Rectal smooth muscle tissue (tissue), 1 donor: ENCODE results near the gene ATXN7.

Experiments
- H3K27ac ChIP-seq: one replicate; pipeline ENCODE4 v1.7.0; 2013; ENCODE audit warnings: low read depth, low read length, inconsistent platforms
- H3K27me3 ChIP-seq: one replicate; pipeline ENCODE4 v1.7.0; 2013; ENCODE audit warnings: low read length; ENCODE audit not compliant: control insufficient read depth, insufficient read depth
- H3K36me3 ChIP-seq: one replicate; pipeline ENCODE4 v1.7.0; 2013; ENCODE audit warnings: low read length; ENCODE audit not compliant: control insufficient read depth, insufficient read depth
- H3K4me1 ChIP-seq: one replicate; pipeline ENCODE4 v1.7.0; 2013; ENCODE audit warnings: low read length; ENCODE audit not compliant: control insufficient read depth, insufficient read depth
- H3K4me3 ChIP-seq: one replicate; pipeline ENCODE4 v1.7.0; 2013; ENCODE audit warnings: low read length
- H3K9ac ChIP-seq: one replicate; pipeline ENCODE4 v1.7.0; 2013; ENCODE audit warnings: low read length

Gene ATXN7, protein sequence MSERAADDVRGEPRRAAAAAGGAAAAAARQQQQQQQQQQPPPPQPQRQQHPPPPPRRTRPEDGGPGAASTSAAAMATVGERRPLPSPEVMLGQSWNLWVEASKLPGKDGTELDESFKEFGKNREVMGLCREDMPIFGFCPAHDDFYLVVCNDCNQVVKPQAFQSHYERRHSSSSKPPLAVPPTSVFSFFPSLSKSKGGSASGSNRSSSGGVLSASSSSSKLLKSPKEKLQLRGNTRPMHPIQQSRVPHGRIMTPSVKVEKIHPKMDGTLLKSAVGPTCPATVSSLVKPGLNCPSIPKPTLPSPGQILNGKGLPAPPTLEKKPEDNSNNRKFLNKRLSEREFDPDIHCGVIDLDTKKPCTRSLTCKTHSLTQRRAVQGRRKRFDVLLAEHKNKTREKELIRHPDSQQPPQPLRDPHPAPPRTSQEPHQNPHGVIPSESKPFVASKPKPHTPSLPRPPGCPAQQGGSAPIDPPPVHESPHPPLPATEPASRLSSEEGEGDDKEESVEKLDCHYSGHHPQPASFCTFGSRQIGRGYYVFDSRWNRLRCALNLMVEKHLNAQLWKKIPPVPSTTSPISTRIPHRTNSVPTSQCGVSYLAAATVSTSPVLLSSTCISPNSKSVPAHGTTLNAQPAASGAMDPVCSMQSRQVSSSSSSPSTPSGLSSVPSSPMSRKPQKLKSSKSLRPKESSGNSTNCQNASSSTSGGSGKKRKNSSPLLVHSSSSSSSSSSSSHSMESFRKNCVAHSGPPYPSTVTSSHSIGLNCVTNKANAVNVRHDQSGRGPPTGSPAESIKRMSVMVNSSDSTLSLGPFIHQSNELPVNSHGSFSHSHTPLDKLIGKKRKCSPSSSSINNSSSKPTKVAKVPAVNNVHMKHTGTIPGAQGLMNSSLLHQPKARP

GRCh38 chr3:63863150-63864007 lies at the start of gene ATXN7, which contains the start of gene THOC7:
Gene ATXN7, plus strand, starts transcription at chr3:63863867. Its CDS starts 48,732 bp downstream, at chr3:63912599.
Gene THOC7, minus strand, starts transcription at chr3:63863805. Its CDS starts 15 bp downstream, at chr3:63863790.
- Histone ChIP-seq H3K9ac (peak within 1 kb of the TSS; percentile 75), H3K27ac (peak within 1 kb of the TSS; percentile 83), H3K4me3 (peak within 1 kb of the TSS; percentile 88), H3K36me3 (no peaks in the 10 kb centered on the region), H3K4me1 (peaks cover 11% of the 10 kb centered on the region), H3K27me3 (no peaks in the 10 kb centered on the region)

- H3K4me3 ChIP-seq: no peak overlapping the region
- no peaks in the 10 kb centered on the region for H3K27me3 ChIP-seq
- no peak overlapping the region for H3K27ac ChIP-seq
- no peaks in the 10 kb centered on the region for H3K36me3 ChIP-seq
- no peaks in the 10 kb centered on the region for H3K4me1 ChIP-seq
- H3K9ac ChIP-seq: no peak overlapping the region
Observed at GRCh38 chr3:63814237-63814636, 49.4 kb upstream of the ATXN7 start.

DNA sequence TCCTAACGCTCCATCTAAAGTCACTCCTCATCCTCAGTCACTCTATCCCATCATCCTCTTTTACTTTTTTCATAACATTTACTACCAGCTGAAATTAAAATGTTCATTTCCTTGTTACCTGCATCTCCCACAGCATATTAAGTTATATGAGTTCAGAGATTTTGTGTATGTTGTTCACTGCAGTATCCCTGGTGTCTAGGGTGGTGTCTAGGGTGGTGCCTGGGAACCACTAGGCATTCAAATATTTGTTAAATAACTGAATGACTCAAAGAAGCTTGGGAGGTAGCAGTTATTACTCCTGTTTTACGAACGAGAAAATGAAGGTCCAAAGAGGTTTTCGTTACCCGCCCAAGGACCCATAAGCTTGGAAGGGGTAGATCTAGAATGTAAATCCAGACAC lies 46.4 kb upstream of the ATXN7 start:
- Histone ChIP-seq H3K4me3 (no peak overlapping the region), H3K36me3 (no peaks in the 10 kb centered on the region), H3K27ac (no peak overlapping the region), H3K27me3 (no peaks in the 10 kb centered on the region), H3K9ac (no peak overlapping the region), H3K4me1 (no peaks in the 10 kb centered on the region)

- no peaks in the 10 kb centered on the region for H3K27me3 ChIP-seq
- H3K36me3 ChIP-seq: no peaks in the 10 kb centered on the region
- H3K4me3 ChIP-seq: no peak overlapping the region
- H3K9ac ChIP-seq: no peak overlapping the region
- no peak overlapping the region for H3K27ac ChIP-seq
- H3K4me1 ChIP-seq: no peaks in the 10 kb centered on the region
Observed at GRCh38 chr3:63818282-63819150, 45.2 kb upstream of the ATXN7 start.

- Histone ChIP-seq H3K4me1 (no peaks in the 10 kb centered on the region), H3K4me3 (no peak within 1 kb of the TSS), H3K27ac (no peak within 1 kb of the TSS), H3K27me3 (no peaks in the 10 kb centered on the region), H3K36me3 (no peaks in the 10 kb centered on the region), H3K9ac (no peak within 1 kb of the TSS)
Observed at GRCh38 chr3:63819151-63819398, 44.6 kb upstream of the ATXN7 start, which contains the start of gene C3orf49. Gene C3orf49, plus strand, starts transcription at chr3:63819299. Its CDS starts 173 bp downstream, at chr3:63819472.

GRCh38 chr3:63824309-63824708 lies 39.4 kb upstream of the ATXN7 start:
- Histone ChIP-seq H3K27me3 (no peaks in the 10 kb centered on the region), H3K36me3 (no peaks in the 10 kb centered on the region), H3K4me3 (no peak overlapping the region), H3K4me1 (no peaks in the 10 kb centered on the region), H3K9ac (no peak overlapping the region), H3K27ac (no peak overlapping the region)

DNA sequence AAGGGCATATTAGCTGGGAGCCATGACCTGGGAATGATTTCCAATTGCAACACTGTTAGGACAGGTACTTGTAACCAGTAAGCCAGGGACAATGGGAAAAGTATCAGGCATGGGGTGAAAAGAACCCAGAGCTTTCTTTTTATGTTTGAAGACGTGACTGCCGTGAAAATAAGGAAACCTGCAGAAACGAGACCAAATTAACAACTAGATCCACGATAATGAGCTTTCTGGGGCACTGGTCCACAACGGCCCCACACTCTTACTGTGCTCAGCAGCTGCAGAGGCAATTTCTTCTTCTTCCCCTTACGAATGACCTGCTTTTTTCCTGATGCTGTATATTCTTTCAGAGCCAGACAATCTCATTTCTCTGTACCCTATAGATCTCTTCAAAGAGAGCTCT lies 33.1 kb upstream of the ATXN7 start:
- H3K4me1 ChIP-seq: no peaks in the 10 kb centered on the region
- H3K4me3 ChIP-seq: no peak overlapping the region
- H3K27ac ChIP-seq: no peak overlapping the region
- H3K9ac ChIP-seq: no peak overlapping the region
- no peaks in the 10 kb centered on the region for H3K27me3 ChIP-seq
- peaks cover 3% of the 10 kb centered on the region for H3K36me3 ChIP-seq

DNA sequence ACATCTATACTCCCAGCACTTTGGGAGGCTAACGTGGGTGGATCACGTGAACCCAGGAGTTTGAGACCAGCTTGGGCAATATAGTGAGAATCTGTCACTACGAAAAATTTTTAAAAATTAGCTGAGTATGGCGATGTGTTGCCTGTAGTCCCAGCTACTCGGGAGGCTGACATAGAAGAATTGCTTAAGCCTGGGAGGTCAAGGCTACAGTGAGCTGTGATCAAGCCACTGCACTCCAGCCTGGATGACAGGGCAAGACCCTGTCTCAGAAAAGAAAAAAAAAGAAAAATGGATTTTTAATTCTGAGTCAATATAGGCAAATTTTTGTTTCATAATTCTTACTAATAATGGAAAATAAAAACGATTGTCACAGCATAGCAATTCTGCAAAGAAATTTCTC lies 31.3 kb upstream of the ATXN7 start:
- Histone ChIP-seq H3K9ac (no peak overlapping the region), H3K4me3 (no peak overlapping the region), H3K27ac (no peak overlapping the region), H3K36me3 (peaks cover 3% of the 10 kb centered on the region), H3K4me1 (no peaks in the 10 kb centered on the region), H3K27me3 (no peaks in the 10 kb centered on the region)

DNA sequence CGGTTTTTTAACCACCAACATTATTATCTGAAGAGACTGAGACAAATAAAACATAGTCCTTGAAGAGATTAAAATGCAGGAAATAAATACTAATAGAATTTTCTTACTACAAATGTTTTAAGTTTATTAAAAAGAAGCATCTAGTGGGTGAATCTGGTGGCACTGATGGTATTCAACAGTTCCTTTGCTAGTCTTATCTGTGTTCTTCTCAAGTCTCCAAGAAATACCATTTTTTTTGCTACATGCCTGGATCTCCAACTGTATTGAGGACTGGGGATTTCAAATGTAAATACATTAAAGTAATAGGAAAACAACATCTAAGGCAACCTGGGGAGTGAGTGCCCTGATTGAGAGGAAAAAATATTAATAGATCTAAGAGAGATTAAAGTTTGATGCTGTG lies 22.0 kb upstream of the ATXN7 start:
- H3K4me1 ChIP-seq: no peaks in the 10 kb centered on the region
- H3K36me3 ChIP-seq: no peaks in the 10 kb centered on the region
- H3K27me3 ChIP-seq: no peaks in the 10 kb centered on the region
- H3K4me3 ChIP-seq: no peak overlapping the region
- H3K27ac ChIP-seq: no peak overlapping the region
- H3K9ac ChIP-seq: no peak overlapping the region

- Histone ChIP-seq H3K27ac (no peak overlapping the region), H3K27me3 (no peaks in the 10 kb centered on the region), H3K9ac (no peak overlapping the region), H3K4me1 (no peaks in the 10 kb centered on the region), H3K36me3 (no peaks in the 10 kb centered on the region), H3K4me3 (no peak overlapping the region)
Observed at GRCh38 chr3:63842127-63842526, 21.5 kb upstream of the ATXN7 start.

DNA sequence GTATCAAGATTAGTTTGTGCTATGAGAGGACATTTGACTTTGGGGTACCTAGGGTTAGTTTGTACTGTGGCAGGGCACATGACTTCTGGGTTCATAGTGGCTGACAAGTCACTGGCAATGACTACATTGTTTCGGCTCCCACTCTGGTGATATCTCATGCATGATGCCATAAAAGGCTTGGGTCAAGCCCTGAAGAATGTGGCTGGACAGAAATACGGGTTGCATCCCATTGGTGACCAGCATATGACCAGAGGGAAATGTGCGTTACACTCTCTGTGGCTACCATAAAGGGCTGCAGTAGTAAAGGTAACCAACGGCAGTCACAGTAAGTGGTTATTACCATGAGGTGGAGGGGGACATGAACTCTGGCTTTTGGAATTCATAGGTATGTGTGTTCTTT lies 18.5 kb upstream of the ATXN7 start:
- no peak overlapping the region for H3K27ac ChIP-seq
- H3K4me1 ChIP-seq: no peaks in the 10 kb centered on the region
- no peaks in the 10 kb centered on the region for H3K36me3 ChIP-seq
- H3K9ac ChIP-seq: no peak overlapping the region
- no peak overlapping the region for H3K4me3 ChIP-seq
- H3K27me3 ChIP-seq: no peaks in the 10 kb centered on the region
